ENCODE data around the gene TMEM190.

DNA sequence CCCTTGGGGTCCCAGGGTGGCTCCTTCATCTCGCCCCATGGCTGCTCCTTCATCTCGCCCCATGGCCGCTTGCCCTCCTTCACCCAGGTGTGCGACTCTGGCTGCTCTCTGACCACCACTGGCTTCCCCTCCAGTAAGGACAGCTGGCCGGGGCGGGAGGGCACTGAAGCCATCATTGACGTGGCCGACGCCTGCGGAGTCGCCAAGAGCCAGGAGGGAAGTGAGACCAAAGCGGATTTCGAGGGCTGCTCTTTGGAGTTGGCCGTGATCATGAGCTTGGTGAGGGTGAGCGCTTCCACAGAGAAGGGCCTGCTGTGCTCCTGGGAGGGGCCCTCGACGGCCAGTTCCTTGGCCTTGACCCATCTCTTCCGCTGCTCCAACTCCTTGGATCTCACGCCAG lies 18.1 kb upstream of the TMEM190 start:
- TF ChIP-seq, protein P1, sequence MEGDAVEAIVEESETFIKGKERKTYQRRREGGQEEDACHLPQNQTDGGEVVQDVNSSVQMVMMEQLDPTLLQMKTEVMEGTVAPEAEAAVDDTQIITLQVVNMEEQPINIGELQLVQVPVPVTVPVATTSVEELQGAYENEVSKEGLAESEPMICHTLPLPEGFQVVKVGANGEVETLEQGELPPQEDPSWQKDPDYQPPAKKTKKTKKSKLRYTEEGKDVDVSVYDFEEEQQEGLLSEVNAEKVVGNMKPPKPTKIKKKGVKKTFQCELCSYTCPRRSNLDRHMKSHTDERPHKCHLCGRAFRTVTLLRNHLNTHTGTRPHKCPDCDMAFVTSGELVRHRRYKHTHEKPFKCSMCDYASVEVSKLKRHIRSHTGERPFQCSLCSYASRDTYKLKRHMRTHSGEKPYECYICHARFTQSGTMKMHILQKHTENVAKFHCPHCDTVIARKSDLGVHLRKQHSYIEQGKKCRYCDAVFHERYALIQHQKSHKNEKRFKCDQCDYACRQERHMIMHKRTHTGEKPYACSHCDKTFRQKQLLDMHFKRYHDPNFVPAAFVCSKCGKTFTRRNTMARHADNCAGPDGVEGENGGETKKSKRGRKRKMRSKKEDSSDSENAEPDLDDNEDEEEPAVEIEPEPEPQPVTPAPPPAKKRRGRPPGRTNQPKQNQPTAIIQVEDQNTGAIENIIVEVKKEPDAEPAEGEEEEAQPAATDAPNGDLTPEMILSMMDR (IDR thresholded peaks at IDR 0.05): no peak
- TF ChIP-seq POLR2A (IDR thresholded peaks at IDR 0.05): no peak
